ENCODE results near the gene AAMP. TPM values are rescaled to one million over a fixed set of nuclear protein-coding genes. Genes with fewer than 3 reads are reported as not detected.

The AAMP gene
- total RNA-seq, 2 experiments from 2014 or later = 68.7 to 97.0 TPM

- Histone ChIP-seq H3K9me2 (ENCODE audit: insufficient read depth, low read length) (no peaks in the 10 kb centered on the region), H4K20me1 (ENCODE audit: insufficient read depth, low read length) (no peaks in the 10 kb centered on the region), H3K36me3 (ENCODE audit: insufficient read depth, low read length) (peaks cover 31% of the 10 kb centered on the region), H3K9me3 (ENCODE audit: low read length) (no peaks in the 10 kb centered on the region), H2AFZ (ENCODE audit: low read length) (no peak overlapping the region), H3K27ac (ENCODE audit: low read depth, low read length, poor library complexity, severe bottlenecking) (no peak overlapping the region), H3K79me2 (ENCODE audit: insufficient read depth, low read depth, low read length) (no peaks in the 10 kb centered on the region), H3K4me3 (ENCODE audit: low read depth, low read length, poor library complexity, severe bottlenecking) (no peak overlapping the region), H3K4me1 (ENCODE audit: insufficient read depth, low read length, poor library complexity, severe bottlenecking) (peaks cover 46% of the 10 kb centered on the region), H3K4me2 (ENCODE audit: low read length) (no peak overlapping the region)
- TF ChIP-seq EZH2phosphoT487 (IDR thresholded peaks at IDR 0.05; ENCODE audit: borderline replicate concordance, low read depth, low read length) = no peak
- TF ChIP-seq, protein P1, sequence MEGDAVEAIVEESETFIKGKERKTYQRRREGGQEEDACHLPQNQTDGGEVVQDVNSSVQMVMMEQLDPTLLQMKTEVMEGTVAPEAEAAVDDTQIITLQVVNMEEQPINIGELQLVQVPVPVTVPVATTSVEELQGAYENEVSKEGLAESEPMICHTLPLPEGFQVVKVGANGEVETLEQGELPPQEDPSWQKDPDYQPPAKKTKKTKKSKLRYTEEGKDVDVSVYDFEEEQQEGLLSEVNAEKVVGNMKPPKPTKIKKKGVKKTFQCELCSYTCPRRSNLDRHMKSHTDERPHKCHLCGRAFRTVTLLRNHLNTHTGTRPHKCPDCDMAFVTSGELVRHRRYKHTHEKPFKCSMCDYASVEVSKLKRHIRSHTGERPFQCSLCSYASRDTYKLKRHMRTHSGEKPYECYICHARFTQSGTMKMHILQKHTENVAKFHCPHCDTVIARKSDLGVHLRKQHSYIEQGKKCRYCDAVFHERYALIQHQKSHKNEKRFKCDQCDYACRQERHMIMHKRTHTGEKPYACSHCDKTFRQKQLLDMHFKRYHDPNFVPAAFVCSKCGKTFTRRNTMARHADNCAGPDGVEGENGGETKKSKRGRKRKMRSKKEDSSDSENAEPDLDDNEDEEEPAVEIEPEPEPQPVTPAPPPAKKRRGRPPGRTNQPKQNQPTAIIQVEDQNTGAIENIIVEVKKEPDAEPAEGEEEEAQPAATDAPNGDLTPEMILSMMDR (conservative IDR thresholded peaks at IDR 0.05; ENCODE audit: low read length) = no peak
- intact Hi-C loops (cut with micrococcal nuclease; ENCODE audit: unreplicated experiment) = no loop called here
- ChIA-PET CTCF (ENCODE audit: unreplicated experiment) (no interaction called here), POLR2A (interaction anchor here (0.9 kb wide), 1 partner anchor 10 kb away, joined by 4 read pairs; the partner anchor contains the start of genes AAMP and PNKD)
- DNase-seq (ENCODE audit: low spot score) = no peak
- BruUV-seq (replicated peaks) = no TSS peak
These were observed 9.8 kb downstream of the AAMP start for GRCh38 chr2:218260166-218260565.

GRCh38 chr2:218259099-218259961 is 10.6 kb downstream of the AAMP start:
- H2AFZ ChIP-seq (ENCODE audit: low read length) = no peak overlapping the region
- H3K79me2 ChIP-seq (ENCODE audit: insufficient read depth, low read depth, low read length) = no peaks in the 10 kb centered on the region
- BruUV-seq (replicated peaks) = no TSS peak
- H3K4me1 ChIP-seq (ENCODE audit: insufficient read depth, low read length, poor library complexity, severe bottlenecking) = peaks cover 46% of the 10 kb centered on the region
- POLR2A ChIA-PET = interaction anchor here (0.5 to 0.9 kb wide), 3 partner anchors 11 to 477 kb away, joined by 3 to 4 read pairs (median 4); partner anchors contain the start of genes AAMP and PNKD
- H3K36me3 ChIP-seq (ENCODE audit: insufficient read depth, low read length) = peaks cover 31% of the 10 kb centered on the region
- H3K27ac ChIP-seq (ENCODE audit: low read depth, low read length, poor library complexity, severe bottlenecking) = no peak overlapping the region
- TF ChIP-seq, protein P1 (conservative IDR thresholded peaks at IDR 0.05; ENCODE audit: low read length) = no peak
- TF ChIP-seq EZH2phosphoT487 (IDR thresholded peaks at IDR 0.05; ENCODE audit: borderline replicate concordance, low read depth, low read length) = no peak
- no peak overlapping the region for H3K4me3 ChIP-seq (ENCODE audit: low read depth, low read length, poor library complexity, severe bottlenecking)
- no peaks in the 10 kb centered on the region for H3K9me3 ChIP-seq (ENCODE audit: low read length)
- H3K4me2 ChIP-seq (ENCODE audit: low read length) = no peak overlapping the region
- DNase-seq (ENCODE audit: low spot score) = no peak
- H4K20me1 ChIP-seq (ENCODE audit: insufficient read depth, low read length) = no peaks in the 10 kb centered on the region
- H3K9me2 ChIP-seq (ENCODE audit: insufficient read depth, low read length) = no peaks in the 10 kb centered on the region
- CTCF ChIA-PET (ENCODE audit: unreplicated experiment) = interaction anchor here (0.5 kb wide), 1 partner anchor 618 kb away, joined by 3 read pairs; no protein-coding TSS in a partner anchor
- intact Hi-C loops (cut with micrococcal nuclease; ENCODE audit: unreplicated experiment) = no loop called here
